Activated CD4-positive, alpha-beta T cell treated with anti-CD3 and anti-CD28 coated beads for 48 hours (primary cell): ENCODE data around the gene ZNF585A.
"Not testable (repeated sequence)": the region's sequence is repeated elsewhere in the genome, so short reads cannot be mapped to it uniquely, and the experiment has no call there.

ENCODE experiments used
- DNase-seq: peaks from one replicate; pipeline ENCODE4 v3.0.0-alpha.2; 2020

The ZNF585A gene

GRCh38 chr19:37172368-37173366 lies at the start of gene ZNF585A:
Gene ZNF585A, minus strand, starts transcription at chr19:37172695. Its CDS starts 2,785 bp downstream, at chr19:37169910.
- peak; percentile 89 for DNase-seq

GRCh38 chr19:37221136-37221535 lies 48.6 kb upstream of the ZNF585A start:
- DNase-seq, result no peak

GRCh38 chr19:37220383-37220782 lies 47.9 kb upstream of the ZNF585A start:
- DNase-seq, result no peak

GRCh38 chr19:37218592-37218935 lies 46.1 kb upstream of the ZNF585A start:
- DNase-seq, result peak; percentile 51

GRCh38 chr19:37217775-37218591 lies 45.5 kb upstream of the ZNF585A start, which contains the start of gene ZNF383:
Gene ZNF383, plus strand, starts transcription at chr19:37218214. Its CDS starts 12,240 bp downstream, at chr19:37230454.
- DNase-seq, result peak; percentile 89

- no peak for DNase-seq
Observed at GRCh38 chr19:37217480-37217774, 44.9 kb upstream of the ZNF585A start.

- DNase-seq, result no peak
Observed at GRCh38 chr19:37197768-37198167, 25.3 kb upstream of the ZNF585A start.

- DNase-seq, result not testable (repeated sequence)
Observed at GRCh38 chr19:37197115-37197514, 24.6 kb upstream of the ZNF585A start.

GRCh38 chr19:37195248-37195647 lies 22.8 kb upstream of the ZNF585A start:
- DNase-seq, result not testable (repeated sequence)

- not testable (repeated sequence) for DNase-seq
Observed at GRCh38 chr19:37186071-37186470, 13.6 kb upstream of the ZNF585A start.

GRCh38 chr19:37165635-37166034 lies 6.9 kb downstream of the ZNF585A start:
- DNase-seq, result no peak

GRCh38 chr19:37160153-37160552 lies 12.3 kb downstream of the ZNF585A start:
- DNase-seq, result no peak

GRCh38 chr19:37148214-37148613 lies 24.3 kb downstream of the ZNF585A start:
- no peak for DNase-seq

GRCh38 chr19:37136111-37136510 lies 36.4 kb downstream of the ZNF585A start:
- no peak for DNase-seq

GRCh38 chr19:37128821-37129177 lies 43.7 kb downstream of the ZNF585A start:
- no peak for DNase-seq

- DNase-seq, result no peak
Observed at GRCh38 chr19:37127999-37128820, 44.3 kb downstream of the ZNF585A start.

- not testable (repeated sequence) for DNase-seq
Observed at GRCh38 chr19:37122093-37122492, 50.4 kb downstream of the ZNF585A start.

GRCh38 chr19:37114001-37114400 lies 58.5 kb downstream of the ZNF585A start:
- DNase-seq, result no peak

GRCh38 chr19:37111753-37112152 lies 60.7 kb downstream of the ZNF585A start:
- not testable (repeated sequence) for DNase-seq

- DNase-seq, result not testable (repeated sequence)
Observed at GRCh38 chr19:37104135-37104534, 68.4 kb downstream of the ZNF585A start.

- no peak for DNase-seq
Observed at GRCh38 chr19:37098570-37098969, 73.9 kb downstream of the ZNF585A start.

GRCh38 chr19:37095859-37096258 lies 76.6 kb downstream of the ZNF585A start:
- no peak for DNase-seq
